WERI-Rb-1 (cell line): ENCODE results near the gene LIMS1.

ENCODE experiments used
- DNase-seq: peaks from one replicate; pipeline ENCODE4 v3.0.0-alpha.2; 2020
- H3K27ac ChIP-seq: fragments of 250-450 bp; sonication (Bioruptor Pico); 2 replicates; pipeline ENCODE4 v1.5.1; 2020; ENCODE audit warnings: mild to moderate bottlenecking, moderate library complexity
- H3K27me3 ChIP-seq: fragments of 250-450 bp; sonication (Bioruptor Pico); 2 replicates; pipeline ENCODE4 v1.5.1; 2021; ENCODE audit warnings: mild to moderate bottlenecking, low read depth, moderate library complexity; ENCODE audit not compliant: insufficient read depth, severe bottlenecking
- H3K36me3 ChIP-seq: fragments of 250-450 bp; sonication (Bioruptor Pico); 2 replicates; pipeline ENCODE4 v1.5.1; 2020; ENCODE audit warnings: mild to moderate bottlenecking, moderate library complexity
- H3K4me3 ChIP-seq: 2 replicates; pipeline ENCODE4 v1.5.1; 2011; ENCODE audit warnings: low read depth, mild to moderate bottlenecking, control low read depth, low read length
- H3K9me3 ChIP-seq: fragments of 250-450 bp; sonication (Bioruptor Pico); 2 replicates; pipeline ENCODE4 v1.5.1; 2021; ENCODE audit warnings: mild to moderate bottlenecking, moderate library complexity; ENCODE audit not compliant: severe bottlenecking
- TF ChIP-seq, protein P1 (sequence below): IDR thresholded peaks from 2 replicates; pipeline ENCODE4 v1.5.1; 2011; ENCODE audit warnings: low read depth, mild to moderate bottlenecking, control low read depth, inconsistent platforms, low read length

The LIMS1 gene

DNA sequence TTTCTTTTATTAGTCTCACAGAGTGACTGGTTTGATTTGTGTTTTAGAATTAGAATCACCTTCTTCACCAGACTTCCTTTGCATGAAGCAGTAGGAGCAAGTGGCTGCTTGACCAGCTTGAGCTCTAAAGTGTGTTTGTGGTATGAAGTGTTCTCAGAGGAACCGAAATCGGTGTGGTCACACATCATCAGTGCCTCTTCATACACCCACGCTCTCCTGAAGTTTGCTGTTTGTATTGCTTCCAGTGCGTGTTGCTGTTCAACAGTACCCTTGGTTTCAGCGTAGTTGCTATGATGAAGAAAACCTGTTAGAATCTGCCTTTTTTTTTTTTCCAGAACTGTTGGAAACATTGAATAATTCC is 77.9 kb downstream of the LIMS1 start:
- no peaks in the 10 kb centered on the region for H3K9me3 ChIP-seq
- no peaks in the 10 kb centered on the region for H3K27me3 ChIP-seq
- no peak overlapping the region for H3K27ac ChIP-seq
- TF ChIP-seq, protein P1, sequence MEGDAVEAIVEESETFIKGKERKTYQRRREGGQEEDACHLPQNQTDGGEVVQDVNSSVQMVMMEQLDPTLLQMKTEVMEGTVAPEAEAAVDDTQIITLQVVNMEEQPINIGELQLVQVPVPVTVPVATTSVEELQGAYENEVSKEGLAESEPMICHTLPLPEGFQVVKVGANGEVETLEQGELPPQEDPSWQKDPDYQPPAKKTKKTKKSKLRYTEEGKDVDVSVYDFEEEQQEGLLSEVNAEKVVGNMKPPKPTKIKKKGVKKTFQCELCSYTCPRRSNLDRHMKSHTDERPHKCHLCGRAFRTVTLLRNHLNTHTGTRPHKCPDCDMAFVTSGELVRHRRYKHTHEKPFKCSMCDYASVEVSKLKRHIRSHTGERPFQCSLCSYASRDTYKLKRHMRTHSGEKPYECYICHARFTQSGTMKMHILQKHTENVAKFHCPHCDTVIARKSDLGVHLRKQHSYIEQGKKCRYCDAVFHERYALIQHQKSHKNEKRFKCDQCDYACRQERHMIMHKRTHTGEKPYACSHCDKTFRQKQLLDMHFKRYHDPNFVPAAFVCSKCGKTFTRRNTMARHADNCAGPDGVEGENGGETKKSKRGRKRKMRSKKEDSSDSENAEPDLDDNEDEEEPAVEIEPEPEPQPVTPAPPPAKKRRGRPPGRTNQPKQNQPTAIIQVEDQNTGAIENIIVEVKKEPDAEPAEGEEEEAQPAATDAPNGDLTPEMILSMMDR = no peak
- H3K4me3 ChIP-seq = no peak overlapping the region
- no peaks in the 10 kb centered on the region for H3K36me3 ChIP-seq
- no peak for DNase-seq

DNA sequence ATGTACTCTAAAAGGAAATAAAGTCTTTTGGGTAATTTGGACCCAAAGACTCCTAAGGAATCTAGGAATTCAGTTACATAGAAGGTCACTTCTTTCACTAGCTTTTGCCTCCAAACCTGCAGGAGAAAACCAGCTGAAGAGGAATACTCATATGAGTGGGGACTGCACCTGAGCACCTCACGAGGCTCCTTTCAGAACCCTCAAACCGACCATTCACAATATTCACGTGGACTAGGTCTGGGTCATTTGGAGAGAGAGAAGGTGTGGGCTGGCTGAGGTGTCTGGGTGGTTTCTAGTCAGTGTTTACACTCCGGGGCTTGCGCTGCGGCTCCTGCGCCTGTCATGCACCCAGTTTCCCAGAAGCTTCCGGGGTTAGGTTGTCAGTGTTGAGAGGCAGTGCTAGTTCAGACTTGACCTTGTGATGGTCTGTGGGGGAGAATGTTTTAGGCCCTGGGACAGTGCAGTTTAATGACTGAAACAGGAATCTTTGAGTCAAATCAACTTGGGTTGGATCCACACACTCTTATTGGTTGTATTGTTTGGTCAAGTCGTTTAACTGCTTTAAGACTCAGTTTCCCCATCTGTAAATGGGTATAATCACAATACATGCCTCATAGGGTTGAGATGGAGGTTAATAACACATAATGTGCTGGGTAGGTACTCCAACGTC is 78.4 kb downstream of the LIMS1 start:
- Histone ChIP-seq H3K27ac (no peak overlapping the region), H3K27me3 (no peaks in the 10 kb centered on the region), H3K36me3 (no peaks in the 10 kb centered on the region), H3K9me3 (no peaks in the 10 kb centered on the region), H3K4me3 (no peak overlapping the region)
- no peak for DNase-seq
- TF ChIP-seq, protein P1 = no peak

DNA sequence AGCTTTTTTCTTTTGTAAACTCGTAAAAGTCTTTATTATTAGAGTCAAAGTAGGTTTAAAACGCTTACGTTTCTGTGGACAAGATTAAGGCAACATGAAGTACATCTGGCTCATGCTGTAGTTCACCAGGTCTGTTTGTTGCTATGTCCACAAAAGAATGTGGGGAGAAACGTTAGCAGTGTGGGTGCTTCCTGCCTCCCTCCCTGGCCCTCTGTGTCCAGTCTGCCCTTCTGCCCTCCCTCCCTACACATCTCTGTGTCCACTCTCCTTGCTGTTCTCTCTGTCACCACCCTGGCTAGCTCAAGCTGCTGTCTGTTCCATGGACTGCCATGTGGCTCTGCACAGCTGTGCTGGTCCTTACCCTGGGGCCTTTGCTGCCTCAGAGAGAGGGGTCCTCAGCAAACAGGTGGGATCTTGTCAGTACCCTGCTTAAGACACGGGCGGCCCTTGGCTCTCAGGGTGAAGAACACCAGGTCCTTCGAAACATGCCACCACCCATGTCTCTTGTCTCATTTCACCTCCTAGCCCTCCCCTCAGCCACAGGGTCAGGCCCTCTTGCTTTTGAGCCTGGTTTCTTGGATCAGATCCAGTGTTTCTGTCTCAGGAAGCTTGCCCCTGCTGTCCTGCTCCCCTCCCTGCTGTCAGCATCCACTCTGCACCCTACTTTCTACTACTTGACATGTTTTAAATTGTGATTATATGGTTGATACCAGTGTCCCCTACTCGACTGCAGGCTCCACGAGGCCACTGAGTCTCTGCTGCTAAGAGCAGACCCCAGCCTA is 79.2 kb downstream of the LIMS1 start:
- Histone ChIP-seq H3K4me3 (no peak overlapping the region), H3K27ac (no peak overlapping the region), H3K9me3 (no peaks in the 10 kb centered on the region), H3K27me3 (no peaks in the 10 kb centered on the region), H3K36me3 (no peaks in the 10 kb centered on the region)
- no peak for DNase-seq
- TF ChIP-seq, protein P1 = no peak

DNA sequence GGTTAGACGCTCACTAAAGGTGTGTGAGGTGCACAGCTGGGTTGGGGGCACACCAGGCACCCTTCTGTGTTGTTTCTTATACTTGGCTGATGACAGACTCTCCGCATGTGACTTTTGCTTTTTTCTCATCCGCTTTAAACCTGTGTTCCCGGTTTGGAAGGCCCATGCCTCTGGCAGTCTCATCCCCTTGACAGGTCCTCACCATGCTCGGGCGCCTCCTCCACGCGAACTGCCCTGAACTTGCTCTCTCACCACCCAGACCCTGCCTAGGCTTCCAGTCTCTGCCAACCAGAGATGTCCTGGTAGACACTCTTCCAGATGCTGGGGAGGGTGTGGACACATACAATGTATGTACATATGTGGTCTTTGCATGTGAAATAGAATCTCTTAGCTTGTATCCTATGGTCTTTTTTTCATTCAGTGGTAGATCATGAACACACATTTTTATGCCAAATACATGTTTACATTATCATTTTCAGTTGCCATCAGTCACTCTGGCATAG is 79.8 kb downstream of the LIMS1 start:
- no peak overlapping the region for H3K27ac ChIP-seq
- TF ChIP-seq, protein P1 = no peak

DNA sequence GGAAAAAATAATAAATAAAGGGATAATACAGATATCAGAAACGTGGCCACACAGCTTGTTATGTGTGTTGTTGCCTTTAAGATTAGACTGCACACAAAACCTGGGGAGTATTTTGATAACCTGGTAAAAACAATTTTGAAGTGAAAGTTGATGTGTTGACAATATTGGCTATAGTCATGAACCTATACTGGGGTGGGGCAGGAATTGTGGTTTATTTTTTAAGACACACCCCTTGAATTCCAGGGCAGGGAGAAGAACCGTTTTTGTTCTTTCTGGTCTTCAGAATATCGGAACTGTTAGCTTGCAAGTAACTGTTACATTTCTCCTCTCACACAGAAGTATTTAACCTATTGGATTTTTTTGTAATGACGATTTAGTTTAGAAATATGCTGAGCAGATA is 80.4 kb downstream of the LIMS1 start:
- Histone ChIP-seq H3K27ac (no peak overlapping the region), H3K27me3 (no peaks in the 10 kb centered on the region), H3K9me3 (no peaks in the 10 kb centered on the region), H3K36me3 (no peaks in the 10 kb centered on the region), H3K4me3 (no peak overlapping the region)
- no peak for DNase-seq
- TF ChIP-seq, protein P1 = no peak

More for the DNA sequence above, 79.8 kb downstream of the LIMS1 start:
- H3K4me3 ChIP-seq = no peak overlapping the region
- DNase-seq = no peak
- no peaks in the 10 kb centered on the region for H3K27me3 ChIP-seq
- H3K36me3 ChIP-seq = no peaks in the 10 kb centered on the region
- no peaks in the 10 kb centered on the region for H3K9me3 ChIP-seq
